Prostate gland (tissue), 2 donors: ENCODE results near the gene GALNT7. TPM values are rescaled to one million over a fixed set of nuclear protein-coding genes. Genes with fewer than 3 reads are reported as not detected.

Experiments used
- DNase-seq: peaks from one replicate; pipeline ENCODE4 v3.0.0-alpha.2; 2019; ENCODE audit warnings: low spot score
- H3K27ac ChIP-seq, 2 donors: fragments of 200-600 bp; sonication (generic); 2 replicates each; pipeline ENCODE4 v1.5.1; 2017 to 2019
- H3K27me3 ChIP-seq: fragments of 200-600 bp; sonication (generic); replicated peaks from 2 replicates; pipeline ENCODE4 v1.5.1; 2019; ENCODE audit not compliant: insufficient read depth
- H3K36me3 ChIP-seq, 2 donors: fragments of 200-600 bp; sonication (generic); 1 replicate in 1 of 2; 2 replicates in 1 of 2; pipeline versions ENCODE4 v1.5.1 to v1.8.1; 2017 to 2019
- H3K4me1 ChIP-seq: fragments of 200-600 bp; sonication (generic); replicated peaks from 2 replicates; pipeline ENCODE4 v1.5.1; 2019
- H3K4me3 ChIP-seq, 2 donors: fragments of 200-600 bp; sonication (generic); 2 replicates each; pipeline ENCODE4 v1.5.1; 2017 to 2019
- H3K9me3 ChIP-seq: fragments of 200-600 bp; sonication (generic); 2 replicates; pipeline ENCODE4 v1.5.1; 2017
- CTCF ChIP-seq, 4 experiments: fragments of 200-600 bp in 2 of 4; fragments of 450-650 bp in 2 of 4; sonication (generic) in 2 of 4; IDR thresholded peaks; 1 replicate in 3 of 4; 2 replicates in 1 of 4; pipeline ENCODE4 v1.5.1; 2016 to 2019; ENCODE audit warnings: antibody characterized with exemption in 4 of 4, mild to moderate bottlenecking in 2 of 4, moderate library complexity in 2 of 4
- POLR2A ChIP-seq: fragments of 450-650 bp; IDR thresholded peaks from one replicate; pipeline ENCODE4 v1.6.1; 2016; ENCODE audit warnings: antibody characterized with exemption, mild to moderate bottlenecking
- POLR2AphosphoS5 ChIP-seq: sonication (generic); formaldehyde crosslinking; IDR thresholded peaks from one replicate; pipeline ENCODE4 v1.6.1; 2017; ENCODE audit warnings: antibody characterized with exemption
- WGBS: methylation state at CpG from one replicate; pipeline ENCODE4 v1.1.5; 2018; 5-methylcytosine and 5-hydroxymethylcytosine counted together
- intact Hi-C: fragments of 100-400 bp; cut with DNase I; formaldehyde crosslinking; loops from one replicate; pipeline ENCODE4 v1.14.2; 2022
- total RNA-seq, 2 donors: library from RNA; depleted of rRNA; stranded (reverse); fragments of >200 nt; gene quantifications; one replicate each; pipeline ENCODE4 v1.1.0, GENCODE V29; 2016

Gene GALNT7
- total RNA-seq, 2 donors from 2014 or later, result 45.5 to 109 TPM

GRCh38 chr4:173240696-173241095 is 72.1 kb downstream of the GALNT7 start:
- H3K27me3 ChIP-seq, result no peaks in the 10 kb centered on the region
- TF ChIP-seq POLR2AphosphoS5, result no peak
- no peak for TF ChIP-seq POLR2A
- TF ChIP-seq CTCF (IDR thresholded peaks at IDR 0.05), result no peak
- H3K36me3 ChIP-seq, result no peaks in the 10 kb centered on the region
- no peaks in the 10 kb centered on the region for H3K9me3 ChIP-seq
- H3K4me1 ChIP-seq, result no peaks in the 10 kb centered on the region
- no peak overlapping the region for H3K4me3 ChIP-seq
- intact Hi-C loops, result no loop called here
- H3K27ac ChIP-seq, result no peak overlapping the region
- no peak for DNase-seq

- intact Hi-C loops, result no loop called here
- Histone ChIP-seq H3K27ac (no peak overlapping the region), H3K36me3 (no peaks in the 10 kb centered on the region)
Observed at GRCh38 chr4:173242466-173243250, 74.0 kb downstream of the GALNT7 start.

GRCh38 chr4:173243321-173243720 is 74.7 kb downstream of the GALNT7 start:
- DNase-seq, result no peak
- Histone ChIP-seq H3K27me3 (no peaks in the 10 kb centered on the region), H3K9me3 (no peaks in the 10 kb centered on the region), H3K36me3 (no peaks in the 10 kb centered on the region), H3K27ac (no peak overlapping the region), H3K4me3 (no peak overlapping the region), H3K4me1 (no peaks in the 10 kb centered on the region)
- intact Hi-C loops, result no loop called here
- WGBS, result 87% methylated on average over 3 of the region's 3 CpGs
- no peak for TF ChIP-seq POLR2A
- no peak for TF ChIP-seq CTCF (IDR thresholded peaks at IDR 0.05)
- no peak for TF ChIP-seq POLR2AphosphoS5

More at GRCh38 chr4:173242466-173243250, 74.0 kb downstream of the GALNT7 start:
- WGBS, result 94% methylated on average over 3 of the region's 3 CpGs
- H3K4me1 ChIP-seq, result no peaks in the 10 kb centered on the region
- DNase-seq, result no peak
- no peaks in the 10 kb centered on the region for H3K27me3 ChIP-seq
- H3K9me3 ChIP-seq, result no peaks in the 10 kb centered on the region
- TF ChIP-seq CTCF (IDR thresholded peaks at IDR 0.05) (no peak), POLR2AphosphoS5 (no peak), POLR2A (no peak)
- H3K4me3 ChIP-seq, result no peak overlapping the region

GRCh38 chr4:173243917-173244658 is 75.5 kb downstream of the GALNT7 start:
- no peak overlapping the region for H3K27ac ChIP-seq
- DNase-seq, result no peak
- no peaks in the 10 kb centered on the region for H3K9me3 ChIP-seq
- intact Hi-C loops, result no loop called here
- TF ChIP-seq POLR2AphosphoS5 (no peak), POLR2A (no peak), CTCF (IDR thresholded peaks at IDR 0.05) (no peak)
- no peaks in the 10 kb centered on the region for H3K4me1 ChIP-seq
- no peaks in the 10 kb centered on the region for H3K36me3 ChIP-seq
- H3K27me3 ChIP-seq, result no peaks in the 10 kb centered on the region
- 95% methylated on average over 3 of the region's 3 CpGs for WGBS
- H3K4me3 ChIP-seq, result no peak overlapping the region
